Measurements from ENCODE around the gene EGLN1.

EGLN1 gene

DNA sequence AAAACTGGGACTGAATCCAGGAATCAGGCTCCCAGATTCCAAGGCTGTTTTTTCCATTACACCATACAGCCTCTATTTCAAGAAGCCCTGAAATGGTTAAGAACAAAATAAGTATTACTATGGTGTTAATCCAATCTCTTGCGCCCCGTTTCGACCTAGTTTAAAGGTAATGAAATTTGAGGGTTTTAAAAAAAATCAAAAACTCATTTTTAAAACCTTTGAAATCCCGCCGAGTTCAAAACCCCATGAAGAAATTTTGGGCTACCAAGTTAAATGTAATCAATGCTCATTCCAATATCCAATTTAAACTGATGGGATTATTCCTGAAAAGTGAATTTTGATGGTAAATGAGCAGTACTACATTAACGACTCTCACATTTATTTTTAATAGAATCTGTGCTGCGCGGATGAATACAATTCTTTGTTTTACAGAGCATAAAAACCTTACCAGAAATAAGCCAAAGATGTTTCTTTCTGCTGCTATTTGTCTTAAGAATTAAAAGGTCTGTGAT is 767 bp upstream of the EGLN1 start:
- DNase-seq (ENCODE audit: low read depth in 1 of 2, low spot score in 1 of 2) = no peak

DNA sequence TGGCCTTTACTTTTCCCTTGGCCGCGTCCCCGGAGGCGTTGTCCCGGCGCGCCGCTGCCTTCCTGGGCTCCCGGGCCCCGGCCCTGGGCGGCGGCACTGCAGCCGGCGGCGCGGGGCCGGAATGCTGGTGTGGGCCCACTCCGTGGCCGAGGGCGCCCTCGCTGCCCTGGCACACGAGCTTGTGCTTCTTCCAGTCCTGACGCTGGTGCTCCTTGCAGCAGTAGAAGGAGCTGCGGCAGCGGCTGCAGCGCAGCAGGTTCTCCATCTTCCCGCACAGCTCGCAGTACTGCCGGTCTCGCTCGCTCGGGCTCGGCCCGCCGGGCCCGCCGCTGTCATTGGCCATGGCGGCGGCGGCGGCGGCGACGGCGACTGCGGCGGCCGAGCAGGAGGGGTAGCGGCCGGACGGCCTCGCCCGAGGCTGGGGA is 529 bp downstream of the EGLN1 start:
- peak; percentile 1 to 25 for DNase-seq (ENCODE audit: low read depth in 1 of 2, low spot score in 1 of 2)

DNA sequence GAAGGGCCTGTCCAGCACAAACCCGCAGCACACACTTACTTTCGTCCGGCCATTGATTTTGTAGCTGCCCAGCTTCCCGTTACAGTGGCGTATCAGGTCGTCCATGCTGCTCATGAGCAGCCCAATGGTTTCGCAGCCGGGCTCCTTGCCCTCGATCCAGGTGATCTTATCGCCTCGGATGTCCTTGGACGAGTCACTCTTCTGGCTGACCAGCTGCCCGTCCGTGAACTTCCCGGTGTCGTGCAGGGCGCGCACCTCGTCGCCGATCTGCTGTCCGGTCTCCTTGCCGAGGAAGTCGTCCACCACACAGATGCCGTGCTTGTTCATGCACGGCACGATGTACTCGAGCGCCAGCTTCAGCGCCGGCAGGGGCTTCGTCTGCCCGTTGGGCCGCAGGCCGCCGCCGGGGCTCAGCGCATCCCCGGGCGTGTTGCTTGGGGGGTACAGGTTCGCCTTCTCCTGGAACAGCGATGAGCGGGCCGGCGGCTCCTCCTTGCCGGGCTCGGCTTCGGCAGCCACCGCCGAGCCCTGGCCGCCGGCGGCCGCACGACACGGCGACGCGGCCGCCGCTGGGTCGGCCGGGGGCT is 1.0 kb downstream of the EGLN1 start:
- peak; percentile 9 to 12 for DNase-seq (ENCODE audit: low read depth in 1 of 2, low spot score in 1 of 2)

DNA sequence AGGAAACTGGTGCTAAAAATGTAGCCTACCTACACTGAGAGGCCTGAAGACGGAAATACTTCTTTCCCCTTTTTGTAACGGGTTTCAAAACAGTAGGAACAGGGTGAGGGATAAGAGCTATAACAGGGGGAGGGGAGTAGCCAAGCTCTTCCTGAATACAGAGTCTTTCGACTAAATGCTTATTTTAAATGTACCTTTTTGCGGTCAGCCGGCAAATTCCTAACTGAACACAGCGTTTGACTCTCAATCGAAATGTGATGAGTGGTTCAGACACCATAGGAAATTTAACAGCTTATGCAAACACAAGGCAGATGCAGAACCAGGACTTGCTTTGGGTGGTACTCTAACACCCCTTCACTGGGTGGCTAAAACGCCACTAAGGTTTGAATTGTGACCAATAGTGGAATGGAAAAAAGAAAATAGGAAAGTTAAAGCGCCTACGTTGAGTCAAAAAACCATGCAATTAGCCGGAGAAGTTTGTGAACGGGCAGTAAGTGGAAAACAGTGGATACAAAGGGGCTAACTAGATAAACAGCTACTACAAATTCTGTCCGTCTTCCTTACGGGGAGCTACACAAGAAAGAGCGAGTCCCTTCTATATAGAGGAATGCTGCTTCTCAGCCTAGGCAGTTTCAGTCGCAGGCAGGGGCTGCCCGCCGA is 1.7 kb downstream of the EGLN1 start:
- no peak for DNase-seq (ENCODE audit: low read depth in 1 of 2, low spot score in 1 of 2)

DNA sequence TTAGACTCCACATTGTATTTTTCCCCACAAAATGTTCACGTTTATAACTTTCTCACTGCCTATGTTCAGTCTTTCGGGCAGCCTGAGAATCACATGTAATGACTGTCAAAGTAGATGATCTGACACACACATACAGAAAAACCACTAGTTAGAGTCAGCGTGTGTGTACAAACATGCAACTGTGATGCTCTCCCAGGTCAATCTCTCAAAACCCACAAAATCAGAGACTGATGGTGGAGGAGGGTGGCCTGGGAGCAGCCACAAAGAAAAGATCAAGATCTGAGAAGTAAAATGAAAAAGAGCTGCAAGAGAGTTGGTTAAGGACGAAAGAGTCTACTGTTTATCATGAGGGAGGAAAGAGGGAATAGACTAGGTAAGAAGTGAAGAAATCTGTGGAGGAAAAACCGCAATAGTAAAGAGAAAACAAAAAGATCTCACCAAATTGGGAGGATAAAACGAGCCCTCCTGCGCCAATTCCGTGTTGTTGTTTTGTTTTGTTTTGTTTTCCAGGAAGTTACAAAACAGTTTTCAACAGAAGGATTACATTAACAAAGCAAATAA is 2.3 kb downstream of the EGLN1 start:
- no peak for DNase-seq (ENCODE audit: low read depth in 1 of 2, low spot score in 1 of 2)

DNA sequence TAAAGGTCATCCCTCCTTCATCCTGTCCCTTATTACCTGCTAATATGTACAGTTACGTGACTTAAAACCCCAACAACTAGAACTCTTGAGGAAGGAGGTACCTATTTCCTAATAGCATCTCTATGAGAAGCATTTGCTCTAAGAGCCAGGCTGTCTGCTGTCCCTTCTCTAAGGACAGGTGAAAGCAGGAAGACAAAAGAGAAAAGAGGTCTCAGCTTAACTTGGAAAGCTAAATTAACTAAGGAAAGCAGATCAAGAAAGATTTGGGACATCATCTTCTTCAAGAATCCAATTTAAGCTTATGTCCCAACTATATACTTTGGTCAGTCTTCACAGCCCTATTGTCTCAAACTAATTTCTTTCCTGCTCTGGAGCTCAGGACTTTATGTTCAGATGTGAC is 2.9 kb downstream of the EGLN1 start:
- no peak for DNase-seq (ENCODE audit: low read depth in 1 of 2, low spot score in 1 of 2)

DNA sequence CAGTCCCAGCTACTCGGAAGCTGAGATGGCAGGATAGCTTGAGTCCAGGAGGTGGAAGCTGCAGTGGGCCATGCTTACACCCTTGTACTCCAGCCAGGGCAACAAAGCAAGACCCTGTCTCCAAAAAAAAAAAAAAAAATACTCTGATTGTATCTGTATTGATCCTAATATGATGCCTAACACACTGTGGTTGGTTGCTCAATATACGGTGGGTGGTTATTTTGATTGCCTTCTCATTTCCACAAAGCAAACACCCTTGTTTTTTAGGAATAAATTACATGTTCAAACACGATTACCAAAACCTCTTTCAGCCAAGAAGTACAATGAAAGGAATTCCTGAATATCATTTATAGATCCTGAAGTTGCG is 3.4 kb downstream of the EGLN1 start:
- DNase-seq (ENCODE audit: low read depth in 1 of 2, low spot score in 1 of 2) = no peak

DNA sequence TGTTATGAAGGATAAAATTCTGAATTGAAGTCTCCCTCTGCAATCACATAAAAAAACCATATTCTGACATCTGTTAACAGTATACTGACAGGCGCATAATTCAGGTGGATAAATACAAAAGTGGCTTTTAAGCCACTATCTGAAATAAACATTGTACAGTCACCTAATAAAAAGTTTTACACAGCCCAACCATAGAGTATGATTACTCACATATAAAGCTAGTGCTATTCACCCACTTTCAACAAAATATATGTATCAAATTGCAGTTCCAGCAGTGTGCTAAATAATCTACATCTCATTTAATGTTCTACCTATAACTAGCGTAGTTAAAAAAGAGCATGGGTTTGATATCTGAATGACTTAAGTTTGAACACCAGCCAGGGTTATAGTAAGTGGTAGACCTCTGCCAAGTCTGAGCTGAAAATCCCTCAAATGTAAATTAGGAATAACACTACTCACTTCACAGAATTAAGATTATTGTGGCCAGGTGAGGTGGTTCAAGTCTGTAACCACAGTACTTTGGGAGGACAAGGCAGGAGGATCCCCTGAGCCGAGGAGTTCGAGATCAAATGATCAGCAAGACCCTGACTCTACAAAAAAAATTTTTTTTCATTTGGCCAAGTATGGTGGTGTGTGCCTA is 3.9 kb downstream of the EGLN1 start:
- DNase-seq (ENCODE audit: low read depth in 1 of 2, low spot score in 1 of 2) = no peak

DNA sequence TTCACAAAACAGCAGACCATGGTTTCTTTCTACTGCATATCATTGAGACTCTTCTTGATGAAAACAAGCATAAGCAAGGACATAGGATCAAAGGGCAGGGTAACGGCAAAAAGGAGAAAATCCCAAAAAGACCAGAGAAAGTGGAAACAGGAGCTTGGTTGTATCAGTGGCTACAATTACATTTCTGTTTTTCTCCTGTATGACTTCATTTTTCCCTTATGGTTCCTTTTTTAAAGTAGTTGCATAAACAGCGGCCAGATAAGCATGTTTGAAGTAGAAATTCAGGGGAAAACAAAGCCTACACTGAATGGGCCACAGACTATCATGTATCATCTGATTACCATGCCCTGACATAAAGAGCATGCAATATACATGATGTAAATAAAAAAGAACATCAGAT is 4.6 kb downstream of the EGLN1 start:
- no peak for DNase-seq (ENCODE audit: low read depth in 1 of 2, low spot score in 1 of 2)

DNA sequence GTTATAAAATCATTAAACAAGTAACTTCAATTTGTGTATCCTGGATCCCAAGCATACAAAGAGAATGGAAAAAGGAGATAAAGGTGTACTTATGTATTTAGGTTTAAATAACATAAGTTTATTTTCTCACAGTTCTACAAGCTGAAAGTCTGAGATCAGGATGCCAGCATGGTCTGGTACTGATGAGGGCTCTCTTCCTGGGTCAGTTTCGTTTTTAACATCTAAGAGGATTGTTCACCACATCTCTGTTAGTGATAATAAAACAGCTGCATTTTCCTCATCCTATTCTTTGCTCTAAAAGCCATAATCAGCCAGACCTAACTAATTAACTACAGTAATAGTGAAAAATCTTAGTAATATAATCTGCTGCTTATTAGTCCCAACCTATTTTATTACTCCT is 5.2 kb downstream of the EGLN1 start:
- DNase-seq (ENCODE audit: low read depth in 1 of 2, low spot score in 1 of 2) = no peak

DNA sequence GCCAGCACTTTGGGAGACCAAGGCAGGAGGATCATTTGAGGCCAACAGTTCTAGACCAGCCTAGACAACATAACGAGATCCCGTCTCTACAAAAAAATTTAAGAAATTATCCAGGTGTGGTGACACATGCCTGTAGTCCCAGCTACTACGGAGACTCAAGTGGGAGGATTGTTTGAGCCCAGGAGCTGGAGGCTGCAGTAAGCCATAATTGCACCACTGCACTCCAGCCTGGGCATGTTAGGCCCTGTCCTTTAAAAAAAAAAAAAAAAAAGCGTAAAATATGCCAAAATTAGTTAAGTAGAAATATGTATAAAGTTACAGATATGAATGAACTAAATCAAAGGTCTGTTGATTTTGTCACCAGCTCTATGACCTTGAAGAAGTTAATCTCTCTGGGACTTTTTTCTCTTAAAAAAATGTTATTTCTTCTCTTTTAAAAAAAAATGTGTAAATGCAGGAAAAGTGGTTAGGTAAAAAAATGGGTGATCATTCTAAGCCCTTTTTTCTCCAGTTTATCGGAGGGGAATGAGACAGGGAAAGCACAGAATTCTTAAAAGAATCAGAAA is 7.0 kb downstream of the EGLN1 start:
- no peak for DNase-seq (ENCODE audit: low read depth in 1 of 2, low spot score in 1 of 2)

DNA sequence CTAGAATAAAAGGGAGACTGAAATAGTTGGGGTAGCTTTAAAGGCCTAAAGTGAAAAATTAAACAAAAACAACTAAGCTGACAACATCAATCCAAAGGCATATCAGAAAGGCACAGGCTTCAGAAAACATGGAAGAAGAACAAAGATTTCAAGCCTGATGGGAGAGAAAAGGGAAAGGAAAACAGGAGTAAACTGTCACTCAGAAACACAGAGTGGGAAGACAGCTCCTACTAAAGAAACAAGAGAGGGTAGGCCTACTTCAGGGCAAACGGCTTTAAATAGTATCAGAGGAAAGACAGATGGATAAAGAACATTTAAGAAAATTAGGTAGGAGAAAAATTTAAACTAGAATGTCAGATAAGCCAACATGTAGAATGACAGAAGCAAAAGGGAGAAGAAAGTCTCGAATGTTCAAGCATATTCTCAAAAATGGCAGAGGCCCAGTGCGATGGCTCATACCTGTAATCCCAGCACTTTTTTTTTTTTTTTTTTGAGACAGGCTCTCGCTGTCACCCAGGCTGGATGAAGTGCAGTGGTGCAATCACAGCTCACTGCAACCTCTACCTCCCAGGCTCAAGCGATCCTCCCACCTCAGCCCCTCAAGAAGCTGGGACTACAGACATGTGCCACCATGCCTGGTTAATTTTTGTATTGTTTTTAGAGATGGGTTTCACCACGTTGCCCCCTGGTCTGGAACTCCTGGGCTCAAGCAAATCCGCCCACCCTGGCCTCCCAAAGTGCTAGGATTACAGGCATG is 7.6 kb downstream of the EGLN1 start:
- no peak for DNase-seq (ENCODE audit: low read depth in 1 of 2, low spot score in 1 of 2)

DNA sequence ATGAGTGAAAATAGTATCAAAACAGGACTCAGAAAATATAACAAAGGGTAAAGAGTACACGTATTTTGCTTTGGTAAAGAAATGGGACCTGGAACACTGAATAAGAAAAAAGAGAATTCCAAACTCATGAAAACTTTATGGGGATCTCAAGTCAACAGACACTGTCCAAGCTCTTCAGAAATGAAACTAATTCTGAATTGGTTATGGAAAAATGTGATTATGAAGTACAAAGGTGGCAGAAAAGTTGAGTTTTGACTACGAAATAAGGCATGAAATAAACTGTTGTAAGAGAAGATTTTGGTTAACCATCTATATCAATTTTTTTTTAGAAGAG is 8.4 kb downstream of the EGLN1 start:
- DNase-seq (ENCODE audit: low read depth in 1 of 2, low spot score in 1 of 2) = no peak

DNA sequence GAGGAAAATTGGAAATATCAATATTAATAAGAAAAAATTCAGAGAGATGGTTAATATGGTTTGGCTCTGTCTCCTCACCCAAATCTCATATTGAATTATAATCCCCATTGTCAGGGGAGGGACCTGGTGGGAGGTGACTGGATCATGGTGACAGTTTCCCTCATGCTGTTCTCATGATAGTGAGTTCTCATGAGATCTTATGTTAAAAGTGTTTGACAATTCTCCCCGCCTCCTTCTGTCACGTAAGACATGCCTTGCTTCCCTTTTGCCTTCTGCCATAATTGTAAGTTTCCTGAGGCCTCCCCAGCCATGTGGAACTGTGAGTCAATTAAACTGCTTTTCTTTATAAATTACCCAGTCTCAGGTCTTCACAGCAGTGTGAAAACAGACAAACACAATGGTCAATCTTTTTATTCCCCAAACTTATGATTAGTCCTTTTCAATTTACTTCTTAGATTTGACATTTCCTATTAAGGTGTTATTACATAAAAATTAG is 11.0 kb downstream of the EGLN1 start:
- DNase-seq (ENCODE audit: low read depth in 1 of 2, low spot score in 1 of 2) = no peak

DNA sequence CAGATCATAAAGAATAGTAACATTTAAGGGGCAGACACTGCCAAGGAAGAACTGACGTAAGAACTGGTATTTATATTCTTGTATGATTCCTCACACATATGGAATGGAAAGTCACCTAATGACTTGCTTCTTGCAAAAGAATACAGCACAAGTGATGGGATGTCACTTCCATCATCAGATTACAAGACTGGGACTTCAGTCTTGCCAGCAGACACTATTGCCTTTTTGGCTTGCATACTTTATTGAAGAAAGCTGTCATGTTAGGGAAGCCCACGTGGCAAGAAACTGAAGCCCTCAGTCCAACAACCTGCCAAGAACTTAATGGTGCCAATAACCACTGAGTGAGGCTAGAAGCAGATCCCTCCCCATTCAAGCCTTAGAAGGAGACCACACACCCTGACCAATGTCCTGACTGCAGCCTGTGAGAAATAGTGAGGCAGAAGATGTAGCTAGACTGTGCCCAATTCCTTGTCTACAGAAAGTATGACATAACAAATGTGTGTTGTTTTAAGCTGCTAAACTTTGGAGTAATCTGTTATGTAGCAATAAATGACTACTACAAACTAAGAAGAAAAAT is 12.0 kb downstream of the EGLN1 start:
- DNase-seq (ENCODE audit: low read depth in 1 of 2, low spot score in 1 of 2) = no peak

DNA sequence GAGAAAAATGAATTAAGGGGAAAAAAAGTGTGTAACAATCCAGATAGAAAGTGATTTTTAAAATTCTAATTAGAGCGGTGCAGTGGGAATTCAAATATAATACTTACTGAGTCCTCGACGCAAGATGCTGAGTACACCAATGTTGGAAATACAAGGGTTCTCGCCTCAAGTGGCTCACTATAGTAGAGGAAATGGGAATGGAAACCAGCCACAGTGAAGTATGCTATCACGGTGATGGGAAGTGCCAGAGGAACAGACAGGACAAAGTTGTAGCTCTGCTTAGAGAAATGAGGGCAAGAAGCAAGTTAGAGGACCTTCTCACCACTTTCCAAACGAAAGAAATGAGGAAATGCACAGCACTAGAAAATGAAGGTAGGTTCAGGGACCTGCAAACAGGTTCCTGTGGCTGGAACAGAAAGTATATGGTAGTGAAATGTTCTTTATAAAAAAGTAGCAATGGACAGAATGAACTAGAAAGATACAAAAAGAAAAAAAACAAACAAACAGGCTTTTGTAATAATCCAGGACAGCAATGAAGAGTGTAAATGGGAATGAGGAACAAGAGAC is 13.5 kb downstream of the EGLN1 start:
- no peak for DNase-seq (ENCODE audit: low read depth in 1 of 2, low spot score in 1 of 2)

DNA sequence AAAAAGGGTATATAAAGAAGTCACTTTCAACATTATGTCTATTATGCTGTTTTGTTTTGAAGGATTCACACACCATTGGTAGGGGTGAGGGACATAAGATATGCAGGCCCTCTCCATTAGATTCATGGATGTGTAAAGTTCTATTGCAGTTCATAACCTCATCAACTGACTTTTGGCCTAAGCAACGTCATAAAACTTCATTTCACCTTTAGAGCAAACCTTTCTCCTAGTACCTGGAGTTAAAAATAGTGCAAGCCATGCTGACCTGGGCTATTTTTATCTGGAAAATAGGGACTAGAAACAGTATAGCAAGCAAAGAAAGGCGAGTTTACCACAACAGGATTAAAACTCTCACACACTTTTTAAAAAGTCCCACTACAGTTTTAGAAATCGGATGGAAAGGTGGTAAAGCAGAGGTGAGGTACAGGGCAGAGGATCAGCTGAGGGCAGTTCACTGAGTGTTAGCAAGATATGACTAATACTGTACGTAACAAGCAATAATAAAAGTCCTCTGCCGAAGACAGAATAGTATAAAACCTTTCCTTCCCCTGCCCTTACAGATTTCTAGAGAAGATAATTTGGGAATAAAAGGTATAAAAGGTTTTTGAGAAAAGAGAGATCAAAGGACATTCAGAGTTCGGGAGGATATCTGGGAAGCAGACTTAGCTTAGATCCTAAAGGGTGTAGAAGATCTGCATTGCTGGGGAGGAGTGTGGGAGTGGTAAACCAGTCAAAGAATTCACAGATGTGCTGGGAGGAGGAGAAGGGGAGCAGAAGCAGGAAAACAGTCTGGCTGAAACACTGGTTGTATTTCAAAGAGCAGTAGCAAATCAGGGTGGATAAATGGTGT is 14.3 kb downstream of the EGLN1 start:
- DNase-seq (ENCODE audit: low read depth in 1 of 2, low spot score in 1 of 2) = no peak

DNA sequence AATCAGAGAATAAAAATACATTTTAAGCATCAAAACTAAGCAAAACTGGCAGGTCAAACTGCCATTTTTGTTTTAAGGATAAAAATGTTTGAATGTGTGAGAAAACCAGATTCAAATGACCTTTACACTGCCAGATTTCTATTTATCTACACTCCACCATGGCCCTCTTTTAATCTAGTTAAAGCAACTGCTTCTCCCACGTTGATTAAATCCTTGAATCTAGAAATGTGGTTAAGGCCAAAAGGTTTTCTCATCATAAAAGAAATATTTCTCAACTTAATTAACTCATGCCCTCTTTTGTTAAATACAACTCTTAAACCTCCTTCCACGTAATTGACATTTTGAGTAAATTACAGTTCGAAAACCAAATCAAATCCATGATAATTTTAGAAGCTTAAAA is 15.0 kb downstream of the EGLN1 start:
- DNase-seq (ENCODE audit: low read depth in 1 of 2, low spot score in 1 of 2) = no peak

DNA sequence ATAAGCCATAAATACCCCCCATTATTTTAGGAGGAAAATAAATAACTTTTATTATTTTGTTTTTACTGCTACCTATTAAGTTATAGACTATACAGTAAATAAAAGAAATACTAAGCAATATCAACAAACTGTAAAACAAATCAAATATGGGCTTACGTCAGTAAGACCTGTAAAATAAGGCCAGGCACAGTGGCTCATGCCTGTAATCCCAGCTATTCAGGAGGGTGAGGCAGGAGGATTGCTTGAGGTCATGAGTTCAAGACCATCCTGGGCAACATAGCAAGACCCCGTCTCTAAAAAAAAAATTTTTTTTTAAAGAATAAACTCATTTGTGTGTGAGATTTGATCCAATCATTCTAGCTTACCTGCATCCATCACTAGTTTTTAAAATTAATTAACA is 17.8 kb downstream of the EGLN1 start:
- no peak for DNase-seq (ENCODE audit: low read depth in 1 of 2, low spot score in 1 of 2)

DNA sequence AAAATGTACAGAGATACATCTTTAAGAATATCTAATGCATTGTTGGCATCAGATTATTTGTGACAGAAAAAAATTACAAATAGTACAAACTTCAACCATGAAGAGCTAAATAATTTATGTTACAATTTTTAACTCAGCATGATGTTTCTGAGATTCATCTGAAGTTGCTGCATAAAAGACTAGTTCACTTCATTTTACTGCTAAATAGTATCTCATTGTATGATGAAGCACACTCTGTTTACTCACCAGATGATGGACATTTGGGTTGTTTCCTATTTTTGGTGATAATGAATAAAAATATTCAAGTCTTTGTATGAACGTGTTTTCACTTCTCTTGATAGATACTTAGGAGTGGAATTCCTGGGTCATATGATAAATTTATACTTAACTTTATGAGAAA is 20.6 kb downstream of the EGLN1 start:
- no peak for DNase-seq (ENCODE audit: low read depth in 1 of 2, low spot score in 1 of 2)
